Activated gamma-delta T cell (primary cell): ENCODE data around the gene BIN2.
"Not testable (repeated sequence)": the region's sequence is repeated elsewhere in the genome, so short reads cannot be mapped to it uniquely, and the experiment has no call there.

Source experiments
- DNase-seq: peaks from one replicate; lab custom pipeline; 2025; lab: John Stamatoyannopoulos, UW

BIN2 gene

GRCh38 chr12:51259600-51259999 is 64.4 kb downstream of the BIN2 start:
- not testable (repeated sequence) for DNase-seq

GRCh38 chr12:51254536-51254935 is 69.4 kb downstream of the BIN2 start:
- no peak for DNase-seq

DNA sequence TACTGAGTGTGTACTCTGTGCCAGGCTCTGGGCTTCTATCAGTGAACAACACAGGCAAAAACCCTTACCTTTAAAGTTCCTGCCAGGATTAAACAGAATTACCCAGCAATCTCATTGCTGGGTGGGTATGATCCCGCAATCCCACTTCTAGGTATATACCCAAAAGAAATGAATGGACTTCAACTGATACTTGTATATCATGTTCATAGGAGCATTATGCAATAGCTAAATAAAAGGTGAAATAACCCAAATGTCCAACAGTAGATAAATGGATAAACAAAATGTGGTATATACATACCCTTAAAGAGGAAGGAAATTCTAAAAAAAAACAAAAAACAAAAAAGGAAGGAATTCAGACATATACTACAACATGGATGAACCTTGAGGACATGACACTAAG is 70.7 kb downstream of the BIN2 start:
- DNase-seq: no peak

DNA sequence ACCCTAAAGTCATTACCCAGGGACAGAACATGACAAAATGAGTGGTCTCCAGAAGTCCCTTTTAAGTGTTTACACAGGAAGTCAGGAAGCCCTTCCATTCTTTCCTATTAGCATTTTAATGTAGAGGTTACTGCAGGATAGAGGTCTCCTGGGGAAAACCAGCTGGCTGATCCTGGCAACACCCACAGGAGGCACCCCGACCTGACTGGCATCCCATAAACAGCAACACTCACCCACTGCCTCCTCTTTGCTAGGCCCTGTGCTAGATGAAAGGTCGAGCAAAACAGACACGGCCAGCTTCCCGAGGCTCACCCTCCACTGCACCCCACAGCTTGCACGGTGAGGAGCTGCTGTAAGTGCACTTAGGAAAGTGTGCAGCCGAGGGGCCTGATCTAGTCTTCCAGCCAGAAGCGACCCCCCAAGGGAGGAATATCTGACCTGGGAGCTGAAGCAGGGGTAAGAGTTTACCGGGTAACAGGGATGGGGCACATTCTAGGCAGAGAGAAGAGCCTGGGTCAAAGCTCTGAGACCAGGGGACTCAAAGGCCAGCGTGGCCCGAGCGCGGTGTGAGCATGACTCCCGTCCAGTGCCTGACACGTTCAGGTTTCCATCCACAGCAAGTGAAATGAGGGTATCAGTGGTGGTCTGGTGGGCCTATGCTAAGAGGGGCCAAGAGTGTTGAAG is 76.3 kb downstream of the BIN2 start:
- no peak for DNase-seq

DNA sequence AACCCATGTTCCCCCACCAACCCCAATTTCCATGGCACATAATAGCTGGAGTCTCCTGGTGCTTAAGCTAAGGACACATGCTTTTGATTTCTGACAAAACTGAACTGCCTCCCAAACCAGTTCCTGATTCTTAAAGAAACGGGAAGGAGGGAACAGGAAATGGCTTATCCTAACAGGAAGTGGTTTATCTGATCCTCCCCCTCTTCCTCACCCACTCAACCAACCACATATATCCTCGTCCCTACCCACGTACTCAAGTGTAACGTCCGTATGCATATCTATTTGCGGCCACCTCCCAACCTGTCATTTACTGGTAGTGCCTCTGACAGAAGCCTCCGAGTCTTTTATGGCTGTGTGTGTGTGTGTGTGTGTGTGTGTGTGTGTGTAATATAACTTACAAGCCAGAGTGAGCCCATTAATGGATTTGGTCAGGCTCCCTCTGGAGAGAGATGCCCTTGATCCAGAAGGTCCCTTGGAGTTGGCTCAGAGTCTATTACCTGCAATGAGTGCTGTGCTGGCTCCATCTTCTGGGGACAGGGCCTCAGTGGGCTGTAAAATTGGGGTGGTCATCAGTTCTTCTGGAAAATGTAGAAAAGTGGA is 77.6 kb downstream of the BIN2 start:
- no peak for DNase-seq

GRCh38 chr12:51245476-51246253 is 78.3 kb downstream of the BIN2 start:
- DNase-seq: no peak

- no peak for DNase-seq
Observed at GRCh38 chr12:51244269-51244668, 79.7 kb downstream of the BIN2 start.

GRCh38 chr12:51242876-51243275 is 81.1 kb downstream of the BIN2 start:
- DNase-seq: no peak

GRCh38 chr12:51242120-51242519 is 81.9 kb downstream of the BIN2 start:
- no peak for DNase-seq

- no peak for DNase-seq
Observed at GRCh38 chr12:51240971-51241370, 83.0 kb downstream of the BIN2 start.

DNA sequence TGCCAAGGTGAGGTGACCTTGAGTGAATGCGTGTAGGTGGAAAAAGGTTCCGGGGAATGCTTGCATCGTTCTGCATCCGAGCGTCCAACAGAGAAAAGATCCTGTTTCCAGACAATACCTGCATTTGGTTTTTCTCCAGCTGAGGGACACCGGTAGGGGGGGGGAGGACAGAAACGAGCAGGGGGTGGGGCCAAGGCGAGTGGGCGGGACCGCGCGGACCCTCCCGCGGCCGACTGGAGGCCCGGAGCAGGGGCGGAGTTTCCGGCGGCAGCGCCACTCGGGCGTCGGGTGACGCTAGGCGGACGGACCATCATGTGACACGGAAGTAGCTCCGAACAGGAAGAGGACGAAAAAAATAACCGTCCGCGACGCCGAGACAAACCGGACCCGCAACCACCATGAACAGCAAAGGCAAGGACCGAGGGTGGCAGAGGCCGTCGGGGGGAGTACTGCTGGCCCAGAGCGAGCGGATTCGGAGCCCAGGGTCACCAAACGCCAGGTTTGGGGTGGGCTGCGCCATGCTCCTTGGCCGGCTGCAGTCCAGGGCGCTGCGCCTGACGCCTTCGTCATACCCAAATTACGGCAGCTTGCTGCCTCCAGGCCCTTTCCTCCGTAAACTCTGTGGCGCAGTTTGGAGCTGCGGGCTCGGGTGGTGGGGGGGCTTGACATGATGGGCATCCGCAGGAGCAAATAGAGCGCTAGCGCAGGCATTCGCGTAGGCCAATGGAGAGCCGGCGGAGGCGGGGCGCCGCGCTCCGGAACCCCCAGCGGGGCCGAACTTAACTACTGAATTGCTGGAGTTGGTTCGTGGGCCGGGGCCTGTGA is 85.3 kb downstream of the BIN2 start, which contains the start of gene DAZAP2:
Gene DAZAP2, plus strand, starts transcription at position 317 of the 825 bp plus-strand sequence. Its CDS starts 82 bp downstream, at position 399.
- DNase-seq: peak; percentile 93

- DNase-seq: no peak
Observed at GRCh38 chr12:51238037-51238509, 85.9 kb downstream of the BIN2 start.

- DNase-seq: no peak
Observed at GRCh38 chr12:51234530-51234929, 89.4 kb downstream of the BIN2 start.

- DNase-seq: no peak
Observed at GRCh38 chr12:51232642-51233041, 91.3 kb downstream of the BIN2 start.
